DLD1 (cell line): Measurements from ENCODE around the gene LANCL3.

Source experiments
- in situ Hi-C: cut with HindIII; loops from 2 replicates; pipeline ENCODE4 v1.10.0; 2017; ENCODE audit warnings: low sequenced_read_pairs

Gene LANCL3

GRCh38 chrX:37678574-37678973 is 107.1 kb downstream of the LANCL3 start:
- in situ Hi-C loops: no loop called here

- in situ Hi-C loops: no loop called here
These were observed 107.8 kb downstream of the LANCL3 start for GRCh38 chrX:37679230-37679629.

- in situ Hi-C loops: no loop called here
These were observed 108.4 kb downstream of the LANCL3 start for GRCh38 chrX:37679888-37680287.

- in situ Hi-C loops: no loop called here
These were observed 113.0 kb downstream of the LANCL3 start for GRCh38 chrX:37684426-37684825.

GRCh38 chrX:37684973-37685372 is 113.5 kb downstream of the LANCL3 start:
- in situ Hi-C loops: no loop called here

GRCh38 chrX:37685381-37686359 is 114.2 kb downstream of the LANCL3 start, which contains the start of gene XK:
Gene XK (plus strand): TSS chrX:37685791. CDS start chrX:37685962, 171 bp downstream.
- in situ Hi-C loops: no loop called here

- in situ Hi-C loops: no loop called here
These were observed 115.0 kb downstream of the LANCL3 start for GRCh38 chrX:37686369-37686995.

- in situ Hi-C loops: no loop called here
These were observed 115.5 kb downstream of the LANCL3 start for GRCh38 chrX:37686996-37687395.

GRCh38 chrX:37690119-37690518 is 118.7 kb downstream of the LANCL3 start:
- in situ Hi-C loops: no loop called here

- in situ Hi-C loops: no loop called here
These were observed 121.5 kb downstream of the LANCL3 start for GRCh38 chrX:37692918-37693317.

- in situ Hi-C loops: no loop called here
These were observed 125.8 kb downstream of the LANCL3 start for GRCh38 chrX:37697169-37697760.

GRCh38 chrX:37701588-37701987 is 130.1 kb downstream of the LANCL3 start:
- in situ Hi-C loops: no loop called here

- in situ Hi-C loops: no loop called here
These were observed 140.5 kb downstream of the LANCL3 start for GRCh38 chrX:37711991-37712390.

GRCh38 chrX:37712458-37712857 is 141.0 kb downstream of the LANCL3 start:
- in situ Hi-C loops: no loop called here

GRCh38 chrX:37714479-37714878 is 143.0 kb downstream of the LANCL3 start:
- in situ Hi-C loops: no loop called here

GRCh38 chrX:37716602-37717001 is 145.1 kb downstream of the LANCL3 start:
- in situ Hi-C loops: no loop called here

- in situ Hi-C loops: no loop called here
These were observed 146.2 kb downstream of the LANCL3 start for GRCh38 chrX:37717708-37718107.

GRCh38 chrX:37722595-37722994 is 151.1 kb downstream of the LANCL3 start:
- in situ Hi-C loops: no loop called here

- in situ Hi-C loops: no loop called here
These were observed 154.9 kb downstream of the LANCL3 start for GRCh38 chrX:37726346-37726745.
